Right cardiac atrium (tissue), 5 donors: ENCODE data around the gene ATP1B2. TPM values are rescaled to one million over a fixed set of nuclear protein-coding genes. Genes with fewer than 3 reads are reported as not detected.

Source experiments
- ATAC-seq, 2 donors: fragments of 200-7000 bp; cut with Tn5 transposase; one replicate each; pipeline versions ENCODE4 v1.8.0 to v1.9.1; 2020; ENCODE audit warnings: moderate library complexity in 2 of 2, mild to moderate bottlenecking in 1 of 2
- DNase-seq, 3 donors: peaks; one replicate each; pipeline ENCODE4 v3.0.0-alpha.2; 2020
- H3K27ac ChIP-seq: one replicate; pipeline ENCODE4 v1.5.1; 2013; ENCODE audit warnings: mild to moderate bottlenecking, low read length, control low read depth, moderate library complexity
- H3K27me3 ChIP-seq: one replicate; pipeline ENCODE4 v1.6.1; 2013; ENCODE audit not compliant: control insufficient read depth, insufficient read depth
- H3K4me1 ChIP-seq: one replicate; pipeline ENCODE4 v1.6.1; 2013; ENCODE audit warnings: low read length; ENCODE audit not compliant: control insufficient read depth, insufficient read depth
- H3K4me3 ChIP-seq: one replicate; pipeline ENCODE4 v1.5.1; 2013; ENCODE audit warnings: low read length, control low read depth
- H3K9me3 ChIP-seq: one replicate; pipeline ENCODE4 v1.6.1; 2013; ENCODE audit warnings: low read length; ENCODE audit not compliant: control insufficient read depth
- WGBS: extraction: QIAGEN DNeasy Blood & Tissue Kit; methylation state at CpG from one replicate; pipeline ENCODE4 v1.1.7; 2013; 5-methylcytosine and 5-hydroxymethylcytosine counted together
- intact Hi-C, 4 donors: fragments of 100-400 bp; cut with DNase I; formaldehyde crosslinking; loops; one replicate each; pipeline versions ENCODE4 v1.11.0 to v1.14.0; 2022 to 2023
- polyA plus RNA-seq: library from polyadenylated mRNA; stranded (reverse); fragments of 200-250 nt; gene quantifications from one replicate; pipeline ENCODE4 v1.2.3, GENCODE V29; 2013
- total RNA-seq, 4 donors: library from RNA; stranded (reverse); fragmentation: NEBNext Ultra II Directional; extraction: Animal tissue kit (Norgen Biotek cat#: 25700); gene quantifications; one replicate each; pipeline ENCODE4 v1.2.1, GENCODE V29; 2021
- donor health status: healthy with polysubstance abuse.
- donor health status: DM: no; HTN: yes; CAD: no.
- donor health status: DM: no; HTN: no; CAD: no.
- donor health status: DM: no; HTN: yes; CAD: no; lungs with severe emphysema.
- donor health status: DM: yes; HTN: yes; CAD: no.

The ATP1B2 gene
- total and polyA plus RNA-seq, 5 donors: 2.8 to 10.2 (median 5.3) TPM

DNA sequence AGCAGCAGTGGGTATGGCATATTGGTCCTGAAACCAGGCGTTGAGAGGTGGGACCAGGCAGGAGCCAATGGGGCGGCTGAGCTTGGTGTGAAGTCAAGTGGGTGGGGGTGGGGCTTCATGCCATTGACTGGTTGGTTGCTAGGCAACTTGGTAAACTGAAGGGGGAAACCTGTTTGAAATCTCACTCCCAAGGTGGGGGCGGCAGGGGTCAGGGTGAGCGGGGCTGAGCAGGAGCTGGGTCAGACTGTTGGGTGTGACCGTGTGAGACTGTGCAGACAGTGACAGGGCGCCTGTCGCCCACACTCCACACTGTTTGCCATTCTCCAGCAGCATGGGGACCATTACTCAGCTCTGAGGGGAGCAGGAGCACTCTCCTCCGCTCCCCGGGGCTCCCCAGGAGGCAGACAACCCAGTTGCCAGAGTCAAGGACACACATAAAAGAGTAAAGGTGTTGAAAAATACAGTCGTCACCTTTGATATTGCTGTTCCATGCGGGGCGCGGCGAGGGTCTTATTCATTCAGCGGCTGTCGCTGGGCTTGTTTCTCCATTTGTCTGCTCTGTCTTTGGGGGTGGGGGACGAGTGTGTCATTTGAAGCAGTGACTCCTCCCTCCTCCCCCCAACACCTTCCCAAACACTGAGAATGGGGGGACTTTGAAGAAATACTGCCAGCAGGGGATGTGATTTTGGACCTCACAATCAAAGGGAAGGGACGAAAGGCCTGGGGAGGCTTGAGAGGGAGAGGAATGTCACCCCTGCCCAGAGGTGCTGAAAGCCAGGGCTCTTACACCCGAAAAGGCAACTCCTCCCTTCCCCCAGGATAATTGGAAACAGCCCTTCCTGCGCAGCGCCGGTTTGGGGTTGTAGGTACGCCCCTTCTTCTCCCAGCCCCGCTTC, 53.1 kb downstream of the ATP1B2 start:
- intact Hi-C loops: no loop called here
- Histone ChIP-seq H3K4me1 (peaks cover 2% of the 10 kb centered on the region), H3K27me3 (no peaks in the 10 kb centered on the region), H3K9me3 (no peaks in the 10 kb centered on the region), H3K4me3 (no peak overlapping the region), H3K27ac (no peak overlapping the region)
- 26% methylated on average over 24 of the region's 24 CpGs for WGBS
- ATAC-seq: peak; percentile 54 to 58
- DNase-seq: peak in 2 of 3 donors; percentile 66 to 70

DNA sequence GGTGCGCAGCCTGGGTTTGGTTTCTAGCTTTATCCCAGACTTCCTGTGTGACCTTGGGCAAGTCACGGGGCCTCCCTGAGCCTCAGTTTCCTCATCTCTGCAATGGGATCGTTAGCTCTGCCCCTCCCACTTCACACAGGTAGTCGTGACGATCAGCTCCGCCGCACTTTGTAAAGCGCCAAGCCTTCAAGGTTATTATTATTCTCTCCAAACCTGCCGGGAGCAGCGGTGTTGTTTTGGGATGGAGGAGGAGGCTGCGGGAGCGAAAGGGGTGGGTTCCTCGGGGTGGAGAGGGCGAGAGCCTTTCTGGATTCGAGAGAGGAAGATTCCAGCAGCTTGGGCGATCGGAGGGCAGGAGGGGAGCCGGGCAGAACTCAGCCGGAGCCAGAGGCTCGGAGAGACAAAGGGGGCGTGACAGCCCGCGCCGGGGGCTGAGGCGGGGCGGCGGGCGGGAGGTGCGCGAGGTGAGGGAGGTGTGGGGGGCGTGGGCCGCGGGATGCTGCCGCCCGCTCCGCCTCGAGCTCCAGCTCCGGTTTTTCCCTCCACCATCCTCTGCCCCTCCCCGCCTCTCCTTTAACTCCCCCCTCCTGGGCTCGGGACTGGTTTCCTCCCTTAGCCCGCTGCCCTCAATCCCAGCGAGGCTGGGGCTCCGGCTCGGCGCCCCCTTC, 54.0 kb downstream of the ATP1B2 start, which contains the start of gene EFNB3:
EFNB3 (plus strand) TSS at position 602 of the 668 bp plus-strand sequence. CDS start 397 bp downstream, outside the sequence.
- no peaks in the 10 kb centered on the region for H3K27me3 ChIP-seq
- ATAC-seq: peak; percentile 8 to 18
- WGBS: 1% methylated on average over 45 of the region's 45 CpGs
- no peaks in the 10 kb centered on the region for H3K9me3 ChIP-seq
- H3K27ac ChIP-seq: no peak within 1 kb of the TSS
- no peak for DNase-seq
- H3K4me3 ChIP-seq: peak within 1 kb of the TSS; percentile 27
- intact Hi-C loops: no loop called here
- H3K4me1 ChIP-seq: peaks cover 2% of the 10 kb centered on the region

DNA sequence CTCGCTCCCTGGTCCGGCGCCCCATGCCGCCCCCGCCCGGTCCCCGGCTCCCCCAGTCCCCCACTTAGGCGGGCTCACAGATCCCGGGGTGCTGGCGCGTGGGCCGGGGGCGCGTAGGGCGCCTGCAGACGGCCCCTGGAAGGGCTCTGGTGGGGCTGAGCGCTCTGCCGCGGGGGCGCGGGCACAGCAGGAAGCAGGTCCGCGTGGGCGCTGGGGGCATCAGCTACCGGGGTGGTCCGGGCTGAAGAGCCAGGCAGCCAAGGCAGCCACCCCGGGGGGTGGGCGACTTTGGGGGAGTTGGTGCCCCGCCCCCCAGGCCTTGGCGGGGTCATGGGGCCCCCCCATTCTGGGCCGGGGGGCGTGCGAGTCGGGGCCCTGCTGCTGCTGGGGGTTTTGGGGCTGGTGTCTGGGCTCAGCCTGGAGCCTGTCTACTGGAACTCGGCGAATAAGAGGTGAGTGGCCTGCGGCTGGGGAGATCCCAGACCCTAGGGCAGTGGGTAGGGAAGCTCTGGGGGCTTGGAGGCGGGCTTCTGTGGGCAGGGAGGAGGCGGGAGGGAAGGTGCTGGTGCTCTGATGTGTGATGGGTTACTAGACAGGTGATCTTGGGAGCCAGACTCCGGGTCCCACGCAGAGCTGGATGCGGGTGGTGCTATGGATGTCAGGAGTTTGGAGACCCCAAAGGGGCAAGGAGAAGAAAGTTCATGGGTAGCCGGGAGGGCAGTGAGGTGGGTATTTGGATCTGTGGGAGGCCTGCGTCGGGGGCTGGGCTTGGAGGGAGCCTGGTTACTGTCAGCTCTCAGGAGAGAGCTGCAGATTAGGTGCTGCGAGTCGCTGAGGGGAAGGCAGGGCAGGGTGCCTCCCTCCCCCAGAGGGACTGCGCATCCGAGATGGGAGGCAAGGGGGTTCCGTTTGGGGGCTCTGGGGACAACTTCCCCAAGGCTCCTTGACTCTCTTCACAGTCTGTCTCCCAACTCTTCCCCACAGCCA, 54.8 kb downstream of the ATP1B2 start:
- H3K4me1 ChIP-seq: peaks cover 2% of the 10 kb centered on the region
- ATAC-seq (no peak), DNase-seq (no peak)
- H3K27ac ChIP-seq: no peak overlapping the region
- H3K9me3 ChIP-seq: no peaks in the 10 kb centered on the region
- 4% methylated on average over 50 of the region's 50 CpGs for WGBS
- H3K4me3 ChIP-seq: peak overlapping the region; percentile 27
- no peaks in the 10 kb centered on the region for H3K27me3 ChIP-seq
- intact Hi-C loops: no loop called here

DNA sequence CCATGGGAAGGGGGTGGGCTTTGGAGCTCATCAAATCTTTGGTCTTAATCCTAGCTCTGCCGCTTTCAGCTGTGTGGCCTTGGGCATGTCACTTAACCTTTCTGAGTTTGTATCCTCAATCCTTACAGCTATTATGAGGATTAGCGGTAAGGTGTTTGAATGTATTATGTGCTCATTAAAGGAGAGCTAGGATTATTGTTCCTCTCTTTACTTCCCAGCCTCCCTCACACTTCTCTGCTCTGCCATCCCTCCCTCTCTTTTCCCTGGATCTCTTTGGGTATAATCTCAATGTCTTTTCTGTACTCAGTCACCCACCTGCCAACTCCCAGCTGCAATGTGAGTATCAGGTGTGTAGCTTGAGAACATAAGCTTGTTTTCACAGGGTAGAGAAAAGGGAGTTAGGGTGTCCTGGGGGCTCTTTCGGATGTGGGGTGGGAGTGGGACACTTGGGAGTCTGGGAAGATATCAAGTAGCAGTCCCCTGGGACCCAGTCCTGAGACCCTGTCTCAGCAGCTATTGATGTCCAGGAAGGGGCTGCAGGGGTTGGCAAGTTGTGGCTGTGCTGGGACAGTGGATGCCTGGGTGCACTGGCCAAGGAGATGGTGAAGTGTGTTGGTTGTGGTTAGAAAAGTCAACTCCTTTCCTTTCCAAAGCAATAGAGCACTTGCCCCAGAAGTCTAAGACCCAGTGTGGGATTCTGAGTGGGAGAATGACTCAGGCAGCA, 56.1 kb downstream of the ATP1B2 start:
- no peaks in the 10 kb centered on the region for H3K9me3 ChIP-seq
- ATAC-seq (no peak), DNase-seq (no peak)
- H3K4me1 ChIP-seq: peaks cover 2% of the 10 kb centered on the region
- intact Hi-C loops: no loop called here
- no peak overlapping the region for H3K27ac ChIP-seq
- no peak overlapping the region for H3K4me3 ChIP-seq
- H3K27me3 ChIP-seq: no peaks in the 10 kb centered on the region
- WGBS: 93% methylated on average over 3 of the region's 3 CpGs

Other genes starting within 250 kb of the ATP1B2 start
- 100 to 1,000 TPM in 1 of 4 donors, 10 to 100 TPM in 3; 79.6 to 105 (median 97.3) TPM for gene TMEM256, start 246.8 kb upstream of the ATP1B2 start, total RNA-seq
- gene TMEM256, start 246.8 kb upstream of the ATP1B2 start, polyA plus RNA-seq: 210 TPM
- gene NLGN2, start 243.1 kb upstream of the ATP1B2 start, total RNA-seq: 10 to 100 TPM; 10.7 to 15.7 (median 14.1) TPM
- 6.9 TPM for gene NLGN2, start 243.1 kb upstream of the ATP1B2 start, polyA plus RNA-seq
- gene SPEM1, start 230.6 kb upstream of the ATP1B2 start, total RNA-seq: not detected
- gene SPEM1, start 230.6 kb upstream of the ATP1B2 start, polyA plus RNA-seq: not detected
- gene SPEM2, start 225.3 kb upstream of the ATP1B2 start, total RNA-seq: not detected
- not detected for gene SPEM2, start 225.3 kb upstream of the ATP1B2 start, polyA plus RNA-seq
- not detected for gene SPEM3, start 222.1 kb upstream of the ATP1B2 start, total RNA-seq
- not detected for gene SPEM3, start 222.1 kb upstream of the ATP1B2 start, polyA plus RNA-seq
- gene TMEM102, start 215.5 kb upstream of the ATP1B2 start, total RNA-seq: 1 to 10 TPM; 2.2 to 2.5 (median 2.3) TPM
- 2.1 TPM for gene TMEM102, start 215.5 kb upstream of the ATP1B2 start, polyA plus RNA-seq
- gene FGF11, start 211.4 kb upstream of the ATP1B2 start, total RNA-seq: 10 to 100 TPM; 13.9 to 34.8 (median 23.9) TPM
- gene FGF11, start 211.4 kb upstream of the ATP1B2 start, polyA plus RNA-seq: 31.7 TPM
- 10 to 100 TPM; 11.4 to 15.6 (median 13.1) TPM for gene CHRNB1, start 205.9 kb upstream of the ATP1B2 start, total RNA-seq
- 16.1 TPM for gene CHRNB1, start 205.9 kb upstream of the ATP1B2 start, polyA plus RNA-seq
- 10 to 100 TPM; 73.6 to 86.2 (median 82.2) TPM for gene ZBTB4, start 171.3 kb upstream of the ATP1B2 start, total RNA-seq
- gene ZBTB4, start 171.3 kb upstream of the ATP1B2 start, polyA plus RNA-seq: 41.7 TPM
- not detected for gene SLC35G6, start 169.5 kb upstream of the ATP1B2 start, total RNA-seq
- not detected for gene SLC35G6, start 169.5 kb upstream of the ATP1B2 start, polyA plus RNA-seq
- gene POLR2A, start 166.6 kb upstream of the ATP1B2 start, total RNA-seq: 10 to 100 TPM; 41.9 to 51.4 (median 47.4) TPM
- 22.3 TPM for gene POLR2A, start 166.6 kb upstream of the ATP1B2 start, polyA plus RNA-seq
- 10 to 100 TPM; 42.9 to 52.0 (median 47.5) TPM for gene TNFSF12, start 101.9 kb upstream of the ATP1B2 start, total RNA-seq
- 58.4 TPM for gene TNFSF12, start 101.9 kb upstream of the ATP1B2 start, polyA plus RNA-seq
- 10 to 100 TPM; 14.6 to 19.9 (median 15.7) TPM for gene TNFSF13, start 92.2 kb upstream of the ATP1B2 start, total RNA-seq
- gene TNFSF13, start 92.2 kb upstream of the ATP1B2 start, polyA plus RNA-seq: 15.3 TPM
- 10 to 100 TPM; 27.2 to 37.2 (median 34.2) TPM for gene SENP3, start 89.0 kb upstream of the ATP1B2 start, total RNA-seq
- 45.2 TPM for gene SENP3, start 89.0 kb upstream of the ATP1B2 start, polyA plus RNA-seq
- 10 to 100 TPM; 34.6 to 45.6 (median 44.1) TPM for gene CD68, start 71.3 kb upstream of the ATP1B2 start, total RNA-seq
- gene CD68, start 71.3 kb upstream of the ATP1B2 start, polyA plus RNA-seq: 19.4 TPM
- gene MPDU1, start 67.1 kb upstream of the ATP1B2 start, total RNA-seq: 10 to 100 TPM; 19.3 to 32.7 (median 29.4) TPM
- gene MPDU1, start 67.1 kb upstream of the ATP1B2 start, polyA plus RNA-seq: 43.7 TPM
- 1 to 10 TPM; 5.4 to 6.2 (median 5.9) TPM for gene SOX15, start 60.8 kb upstream of the ATP1B2 start, total RNA-seq
- 7.0 TPM for gene SOX15, start 60.8 kb upstream of the ATP1B2 start, polyA plus RNA-seq
- gene FXR2, start 36.0 kb upstream of the ATP1B2 start, total RNA-seq: 100 to 1,000 TPM in 1 of 4 donors, 10 to 100 TPM in 3; 78.9 to 109 (median 87.2) TPM
- gene FXR2, start 36.0 kb upstream of the ATP1B2 start, polyA plus RNA-seq: 79.3 TPM
- 100 to 1,000 TPM in 2 of 4 donors, 10 to 100 TPM in 2; 85.1 to 117 (median 93.7) TPM for gene SAT2, start 23.1 kb upstream of the ATP1B2 start, total RNA-seq
- 141 TPM for gene SAT2, start 23.1 kb upstream of the ATP1B2 start, polyA plus RNA-seq
- gene SHBG, start 20.8 kb upstream of the ATP1B2 start, total RNA-seq: 1 to 10 TPM in 1 of 4 donors, under 1 TPM in 2, not detected in 1; 0.71 to 1.2 (median 0.82) TPM
- 0.57 TPM for gene SHBG, start 20.8 kb upstream of the ATP1B2 start, polyA plus RNA-seq
- gene TP53, start 36.6 kb downstream of the ATP1B2 start, total RNA-seq: 10 to 100 TPM; 13.2 to 16.3 (median 14.2) TPM
- 6.1 TPM for gene TP53, start 36.6 kb downstream of the ATP1B2 start, polyA plus RNA-seq
- gene WRAP53, start 37.6 kb downstream of the ATP1B2 start, total RNA-seq: 1 to 10 TPM; 4.0 to 6.3 (median 4.9) TPM
- gene WRAP53, start 37.6 kb downstream of the ATP1B2 start, polyA plus RNA-seq: 5.1 TPM
- under 1 TPM; 0.31 to 0.97 (median 0.54) TPM for gene EFNB3, start 54.3 kb downstream of the ATP1B2 start, total RNA-seq
- gene EFNB3, start 54.3 kb downstream of the ATP1B2 start, polyA plus RNA-seq: 0.59 TPM
- under 1 TPM in 3 of 4 donors, not detected in 1; 0.03 to 0.22 (median 0.06) TPM for gene DNAH2, start 66.8 kb downstream of the ATP1B2 start, total RNA-seq
- gene DNAH2, start 66.8 kb downstream of the ATP1B2 start, polyA plus RNA-seq: 0.11 TPM
- gene KDM6B, start 183.3 kb downstream of the ATP1B2 start, total RNA-seq: 10 to 100 TPM; 25.7 to 28.1 (median 27.5) TPM
- gene KDM6B, start 183.3 kb downstream of the ATP1B2 start, polyA plus RNA-seq: 18.6 TPM
- 10 to 100 TPM in 3 of 4 donors, 1 to 10 TPM in 1; 9.0 to 24.6 (median 16.3) TPM for gene TMEM88, start 204.1 kb downstream of the ATP1B2 start, total RNA-seq
- gene TMEM88, start 204.1 kb downstream of the ATP1B2 start, polyA plus RNA-seq: 74.5 TPM
- 100 to 1,000 TPM in 1 of 4 donors, 10 to 100 TPM in 3; 59.9 to 103 (median 95.6) TPM for gene NAA38, start 206.6 kb downstream of the ATP1B2 start, total RNA-seq
- gene NAA38, start 206.6 kb downstream of the ATP1B2 start, polyA plus RNA-seq: 160 TPM
- 10 to 100 TPM; 12.6 to 16.2 (median 15.4) TPM for gene CYB5D1, start 207.1 kb downstream of the ATP1B2 start, total RNA-seq
- gene CYB5D1, start 207.1 kb downstream of the ATP1B2 start, polyA plus RNA-seq: 12.1 TPM
- 10 to 100 TPM; 31.2 to 38.8 (median 35.0) TPM for gene CHD3, start 237.9 kb downstream of the ATP1B2 start, total RNA-seq
- gene CHD3, start 237.9 kb downstream of the ATP1B2 start, polyA plus RNA-seq: 45.3 TPM